HFFc6 (cell line): ENCODE data around the gene RPL36AL. TPM values are rescaled to one million over a fixed set of nuclear protein-coding genes. Genes with fewer than 3 reads are reported as not detected.
"Not testable (repeated sequence)": the region's sequence is repeated elsewhere in the genome, so short reads cannot be mapped to it uniquely, and the experiment has no call there.

Experiments used
- DNase-seq: peaks from one replicate; pipeline ENCODE4 v3.0.0-alpha.2; 2018
- H3K27ac Mint-ChIP-seq: 2 replicates; pipeline ENCODE4 v1.8.0; 2020; ENCODE audit warnings: mild to moderate bottlenecking, mixed read lengths
- H3K27me3 Mint-ChIP-seq: 2 replicates; pipeline ENCODE4 v1.8.0; 2021; ENCODE audit warnings: mild to moderate bottlenecking, moderate library complexity, mixed read lengths; ENCODE audit not compliant: insufficient read depth
- H3K36me3 Mint-ChIP-seq: 2 replicates; pipeline ENCODE4 v1.8.0; 2021; ENCODE audit warnings: low read depth, mixed read lengths
- H3K4me1 Mint-ChIP-seq: 2 replicates; pipeline ENCODE4 v1.8.0; 2020; ENCODE audit warnings: low read depth, mixed read lengths
- H3K4me3 Mint-ChIP-seq: 2 replicates; pipeline ENCODE4 v1.8.0; 2020; ENCODE audit warnings: mild to moderate bottlenecking, moderate library complexity, mixed read lengths
- H3K9me3 Mint-ChIP-seq: 2 replicates; pipeline ENCODE4 v1.8.0; 2020; ENCODE audit warnings: mild to moderate bottlenecking, mixed read lengths
- CTCF ChIP-seq: fragments of 200-600 bp; sonication (generic); IDR thresholded peaks from 2 replicates; pipeline ENCODE4 v1.5.0; 2021; ENCODE audit warnings: antibody characterized with exemption, mild to moderate bottlenecking
- total RNA-seq, 6 experiments: library from RNA; stranded (reverse); fragmentation: NEBNext Ultra II Directional; extraction: Animal tissue kit (Norgen Biotek cat#: 25700); gene quantifications; 2 replicates in 1 of 6; 3 replicates in 5 of 6; pipeline ENCODE4 v1.2.3, GENCODE V29; 2021

RPL36AL gene
- total RNA-seq, 6 experiments from 2014 or later: 170 to 254 (median 211) TPM

- H3K27ac Mint-ChIP-seq: peak within 1 kb of the TSS; percentile 97
- peaks cover 51% of the 10 kb centered on the region for H3K36me3 Mint-ChIP-seq
- peaks cover 16% of the 10 kb centered on the region for H3K27me3 Mint-ChIP-seq
- DNase-seq: peak; percentile 99
- H3K9me3 Mint-ChIP-seq: peaks cover 17% of the 10 kb centered on the region
- TF ChIP-seq CTCF: no peak
- H3K4me3 Mint-ChIP-seq: peak within 1 kb of the TSS; percentile 93
- peaks cover 47% of the 10 kb centered on the region for H3K4me1 Mint-ChIP-seq
Observed at GRCh38 chr14:49585803-49586672, 34.4 kb downstream of the RPL36AL start, which contains the start of gene RPS29. Gene RPS29, minus strand, starts transcription at chr14:49586380. Its CDS starts 34 bp downstream, at chr14:49586346.

GRCh38 chr14:49584981-49585640 is 35.3 kb downstream of the RPL36AL start:
- not testable (repeated sequence) for DNase-seq
- Mint-ChIP-seq H3K4me3 (peak overlapping the region; percentile 93), H3K4me1 (peaks cover 49% of the 10 kb centered on the region), H3K36me3 (peaks cover 51% of the 10 kb centered on the region), H3K9me3 (peaks cover 17% of the 10 kb centered on the region), H3K27me3 (peaks cover 16% of the 10 kb centered on the region), H3K27ac (peak overlapping the region; percentile 97)

- H3K36me3 Mint-ChIP-seq: peaks cover 51% of the 10 kb centered on the region
- H3K4me3 Mint-ChIP-seq: peak overlapping the region; percentile 93
- peak overlapping the region; percentile 97; the same call in 1 of the 2 replicates for H3K27ac Mint-ChIP-seq
- no peak for TF ChIP-seq CTCF
- no peak for DNase-seq
- peaks cover 49% of the 10 kb centered on the region for H3K4me1 Mint-ChIP-seq
- H3K27me3 Mint-ChIP-seq: peaks cover 16% of the 10 kb centered on the region
- H3K9me3 Mint-ChIP-seq: peaks cover 17% of the 10 kb centered on the region
Observed at GRCh38 chr14:49584058-49584457, 36.4 kb downstream of the RPL36AL start.

- DNase-seq: no peak
- Mint-ChIP-seq H3K36me3 (peaks cover 51% of the 10 kb centered on the region), H3K27me3 (peaks cover 16% of the 10 kb centered on the region)
Observed at GRCh38 chr14:49583629-49584028, 36.8 kb downstream of the RPL36AL start.

GRCh38 chr14:49582113-49582977 is 38.1 kb downstream of the RPL36AL start:
- peak overlapping the region; percentile 55 for H3K27ac Mint-ChIP-seq
- peaks cover 17% of the 10 kb centered on the region for H3K9me3 Mint-ChIP-seq
- H3K4me1 Mint-ChIP-seq: peaks cover 50% of the 10 kb centered on the region
- peaks cover 16% of the 10 kb centered on the region for H3K27me3 Mint-ChIP-seq
- peak overlapping the region; percentile 45; the same call in 1 of the 2 replicates for H3K4me3 Mint-ChIP-seq
- no peak for DNase-seq
- peaks cover 60% of the 10 kb centered on the region for H3K36me3 Mint-ChIP-seq
- no peak for TF ChIP-seq CTCF

More at GRCh38 chr14:49583629-49584028, 36.8 kb downstream of the RPL36AL start:
- TF ChIP-seq CTCF: no peak
- H3K4me1 Mint-ChIP-seq: peaks cover 49% of the 10 kb centered on the region
- peaks cover 17% of the 10 kb centered on the region for H3K9me3 Mint-ChIP-seq
- peak overlapping the region; percentile 97; the same call in 1 of the 2 replicates for H3K27ac Mint-ChIP-seq
- peak overlapping the region; percentile 93 for H3K4me3 Mint-ChIP-seq
